Measurements from ENCODE around the gene NLRP5. TPM values are rescaled to one million over a fixed set of nuclear protein-coding genes. Genes with fewer than 3 reads are reported as not detected.
A peak's percentile ranks its signal among the peaks of the same experiment; 100 is the strongest.

Gene NLRP5
- total RNA-seq, 1 donor from 2014 or later: not detected

GRCh38 chr19:56053596-56053995 is 67.0 kb downstream of the NLRP5 start:
- H4K20me1 ChIP-seq (ENCODE audit: low read depth): no peaks in the 10 kb centered on the region
- Mint-ChIP-seq H3K4me3 (no peak overlapping the region), H3K4me1 (no peaks in the 10 kb centered on the region), H3K9me3 (peaks cover 31% of the 10 kb centered on the region), H3K27ac (no peak overlapping the region), H3K36me3 (no peaks in the 10 kb centered on the region), H3K27me3 (ENCODE audit: insufficient read depth, low read depth) (peaks cover 8% of the 10 kb centered on the region)
- no peak overlapping the region for H3K4me3 ChIP-seq
- DNase-seq (ENCODE audit: low spot score): no peak
- no peak overlapping the region for H3K4me2 ChIP-seq
- no peaks in the 10 kb centered on the region for H3K27me3 ChIP-seq
- no peak overlapping the region for H3K27ac ChIP-seq
- H3K9ac ChIP-seq: no peak overlapping the region
- H2AFZ ChIP-seq (replicated peaks): no peak overlapping the region
- no peak for TF ChIP-seq EZH2 (IDR thresholded peaks at IDR 0.05)
- no peak for TF ChIP-seq CTCF (IDR thresholded peaks at IDR 0.05)
- no peak for TF ChIP-seq EZH2phosphoT487 (IDR thresholded peaks at IDR 0.05)
- no peaks in the 10 kb centered on the region for H3K79me2 ChIP-seq (ENCODE audit: low read depth)
- no peaks in the 10 kb centered on the region for H3K9me3 ChIP-seq (ENCODE audit: low read depth)
- no peaks in the 10 kb centered on the region for H3K4me1 ChIP-seq
- H3K36me3 ChIP-seq: no peaks in the 10 kb centered on the region
- no peaks in the 10 kb centered on the region for H3F3A ChIP-seq (ENCODE audit: low read depth)

- peaks cover 6% of the 10 kb centered on the region for H3K9me3 Mint-ChIP-seq
- H3K36me3 Mint-ChIP-seq: no peaks in the 10 kb centered on the region
- Histone ChIP-seq H3K27me3 (peaks cover 21% of the 10 kb centered on the region), H3K9ac (no peak overlapping the region), H4K20me1 (ENCODE audit: low read depth) (no peaks in the 10 kb centered on the region), H3K4me1 (no peaks in the 10 kb centered on the region), H3K36me3 (no peaks in the 10 kb centered on the region), H3K27ac (no peak overlapping the region), H2AFZ (replicated peaks) (peak overlapping the region; percentile 92), H3F3A (ENCODE audit: low read depth) (no peaks in the 10 kb centered on the region), H3K4me3 (peak overlapping the region; percentile 46), H3K9me3 (ENCODE audit: low read depth) (no peaks in the 10 kb centered on the region), H3K79me2 (ENCODE audit: low read depth) (no peaks in the 10 kb centered on the region), H3K4me2 (peak overlapping the region; percentile 80)
- H3K27me3 Mint-ChIP-seq (ENCODE audit: insufficient read depth, low read depth): peaks cover 6% of the 10 kb centered on the region
- peak overlapping the region; percentile 72 for H3K4me3 Mint-ChIP-seq
- H3K27ac Mint-ChIP-seq: no peak overlapping the region
- peaks cover 5% of the 10 kb centered on the region for H3K4me1 Mint-ChIP-seq
- no peak for TF ChIP-seq EZH2 (IDR thresholded peaks at IDR 0.05)
- peak; percentile 85 for TF ChIP-seq CTCF (IDR thresholded peaks at IDR 0.05)
- DNase-seq (ENCODE audit: low spot score): peak; percentile 77
Measured at GRCh38 chr19:56066152-56067023, 79.8 kb downstream of the NLRP5 start.

GRCh38 chr19:56069642-56070041 is 83.1 kb downstream of the NLRP5 start:
- DNase-seq (ENCODE audit: low spot score): no peak
- Mint-ChIP-seq H3K4me3 (no peak overlapping the region), H3K27me3 (ENCODE audit: insufficient read depth, low read depth) (peaks cover 6% of the 10 kb centered on the region), H3K27ac (no peak overlapping the region), H3K4me1 (peaks cover 5% of the 10 kb centered on the region), H3K9me3 (no peaks in the 10 kb centered on the region), H3K36me3 (no peaks in the 10 kb centered on the region)
- Histone ChIP-seq H3K4me1 (no peaks in the 10 kb centered on the region), H3K4me3 (no peak overlapping the region), H3K4me2 (no peak overlapping the region), H3K79me2 (ENCODE audit: low read depth) (no peaks in the 10 kb centered on the region), H3K9me3 (ENCODE audit: low read depth) (no peaks in the 10 kb centered on the region), H3K27me3 (peaks cover 21% of the 10 kb centered on the region), H3K9ac (no peak overlapping the region), H4K20me1 (ENCODE audit: low read depth) (no peaks in the 10 kb centered on the region), H3K36me3 (no peaks in the 10 kb centered on the region), H2AFZ (replicated peaks) (no peak overlapping the region), H3F3A (ENCODE audit: low read depth) (no peaks in the 10 kb centered on the region), H3K27ac (no peak overlapping the region)
- TF ChIP-seq EZH2phosphoT487 (IDR thresholded peaks at IDR 0.05) (no peak), CTCF (IDR thresholded peaks at IDR 0.05) (no peak), EZH2 (IDR thresholded peaks at IDR 0.05) (no peak)
